Progenitor cell of endocrine pancreas (in vitro differentiated cells): ENCODE results near the gene THOC6. TPM values are rescaled to one million over a fixed set of nuclear protein-coding genes. Genes with fewer than 3 reads are reported as not detected.

Experiments
- DNase-seq: peaks from one replicate; pipeline ENCODE4 v3.0.0; 2021; ENCODE audit warnings: low spot score; ENCODE audit not compliant: unreplicated experiment
- H3K27ac Mint-ChIP-seq: 2 replicates; pipeline ENCODE4 v1.8.0; 2021; ENCODE audit warnings: mild to moderate bottlenecking, moderate library complexity, mixed read lengths
- H3K27me3 Mint-ChIP-seq: 2 replicates; pipeline ENCODE4 v1.8.0; 2021; ENCODE audit warnings: mixed read lengths
- H3K36me3 Mint-ChIP-seq: 2 replicates; pipeline ENCODE4 v1.8.0; 2022; ENCODE audit warnings: mixed read lengths; ENCODE audit not compliant: insufficient read depth
- H3K4me1 Mint-ChIP-seq: 2 replicates; pipeline ENCODE4 v1.8.0; 2021; ENCODE audit warnings: low read depth, mixed read lengths
- H3K4me3 Mint-ChIP-seq: 2 replicates; pipeline ENCODE4 v1.8.0; 2021; ENCODE audit warnings: low read depth, mild to moderate bottlenecking, moderate library complexity, mixed read lengths
- H3K9me3 Mint-ChIP-seq: 2 replicates; pipeline ENCODE4 v1.8.0; 2021; ENCODE audit warnings: low read depth, mixed read lengths
- total RNA-seq: library from RNA; stranded (reverse); gene quantifications from 2 replicates; pipeline ENCODE4 v1.2.1, GENCODE V29; 2021
- TF ChIP-seq, protein P1 (sequence below): fragments of 200-600 bp; sonication (generic); IDR thresholded peaks from one replicate; pipeline ENCODE4 v1.5.0; 2021; ENCODE audit warnings: antibody characterized with exemption, mild to moderate bottlenecking; ENCODE audit not compliant: unreplicated experiment

THOC6 gene
- total RNA-seq, 1 donor from 2014 or later, result 47.4 TPM

DNA sequence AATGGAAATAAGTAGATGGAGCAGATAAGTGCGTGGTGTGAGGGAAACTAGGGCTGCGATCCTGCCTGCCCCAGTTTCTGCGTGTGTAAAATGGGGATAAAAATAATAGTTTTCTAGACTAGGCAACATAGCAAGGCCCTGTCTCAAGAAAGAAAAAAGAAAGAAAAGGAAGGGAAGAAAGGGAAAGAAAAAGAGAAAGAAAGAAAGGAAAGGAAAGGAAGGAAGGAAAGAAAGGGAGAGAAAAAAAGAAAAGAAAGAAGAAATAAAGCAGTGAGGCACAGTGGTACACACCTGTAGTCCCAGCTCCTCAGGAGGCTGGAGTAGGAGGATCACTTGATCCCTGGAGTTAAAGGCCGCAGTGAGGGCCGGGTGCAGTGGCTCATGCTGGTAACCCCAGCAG, 41.4 kb upstream of the THOC6 start:
- Mint-ChIP-seq H3K9me3 (no peaks in the 10 kb centered on the region), H3K4me1 (peaks cover 15% of the 10 kb centered on the region), H3K27me3 (peaks cover 6% of the 10 kb centered on the region), H3K4me3 (no peak overlapping the region), H3K27ac (no peak overlapping the region), H3K36me3 (no peaks in the 10 kb centered on the region)
- TF ChIP-seq, protein P1, sequence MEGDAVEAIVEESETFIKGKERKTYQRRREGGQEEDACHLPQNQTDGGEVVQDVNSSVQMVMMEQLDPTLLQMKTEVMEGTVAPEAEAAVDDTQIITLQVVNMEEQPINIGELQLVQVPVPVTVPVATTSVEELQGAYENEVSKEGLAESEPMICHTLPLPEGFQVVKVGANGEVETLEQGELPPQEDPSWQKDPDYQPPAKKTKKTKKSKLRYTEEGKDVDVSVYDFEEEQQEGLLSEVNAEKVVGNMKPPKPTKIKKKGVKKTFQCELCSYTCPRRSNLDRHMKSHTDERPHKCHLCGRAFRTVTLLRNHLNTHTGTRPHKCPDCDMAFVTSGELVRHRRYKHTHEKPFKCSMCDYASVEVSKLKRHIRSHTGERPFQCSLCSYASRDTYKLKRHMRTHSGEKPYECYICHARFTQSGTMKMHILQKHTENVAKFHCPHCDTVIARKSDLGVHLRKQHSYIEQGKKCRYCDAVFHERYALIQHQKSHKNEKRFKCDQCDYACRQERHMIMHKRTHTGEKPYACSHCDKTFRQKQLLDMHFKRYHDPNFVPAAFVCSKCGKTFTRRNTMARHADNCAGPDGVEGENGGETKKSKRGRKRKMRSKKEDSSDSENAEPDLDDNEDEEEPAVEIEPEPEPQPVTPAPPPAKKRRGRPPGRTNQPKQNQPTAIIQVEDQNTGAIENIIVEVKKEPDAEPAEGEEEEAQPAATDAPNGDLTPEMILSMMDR, result no peak
- DNase-seq, result no peak

GRCh38 chr16:2983706-2984136, 40.1 kb upstream of the THOC6 start:
- H3K27ac Mint-ChIP-seq, result peak overlapping the region; percentile 84
- no peaks in the 10 kb centered on the region for H3K36me3 Mint-ChIP-seq
- H3K9me3 Mint-ChIP-seq, result no peaks in the 10 kb centered on the region
- H3K4me3 Mint-ChIP-seq, result no peak overlapping the region
- peaks cover 6% of the 10 kb centered on the region for H3K27me3 Mint-ChIP-seq
- peak; percentile 81 for DNase-seq
- peaks cover 15% of the 10 kb centered on the region for H3K4me1 Mint-ChIP-seq
- TF ChIP-seq, protein P1, result peak; percentile 91

- no peak overlapping the region for H3K4me3 Mint-ChIP-seq
- no peaks in the 10 kb centered on the region for H3K9me3 Mint-ChIP-seq
- peaks cover 16% of the 10 kb centered on the region for H3K4me1 Mint-ChIP-seq
- DNase-seq, result no peak
- H3K36me3 Mint-ChIP-seq, result no peaks in the 10 kb centered on the region
- H3K27ac Mint-ChIP-seq, result no peak overlapping the region
- peaks cover 6% of the 10 kb centered on the region for H3K27me3 Mint-ChIP-seq
- TF ChIP-seq, protein P1, result no peak
These were observed 38.4 kb upstream of the THOC6 start for GRCh38 chr16:2985462-2985861.

- H3K9me3 Mint-ChIP-seq, result no peaks in the 10 kb centered on the region
- H3K27ac Mint-ChIP-seq, result no peak overlapping the region
- H3K4me1 Mint-ChIP-seq, result peaks cover 16% of the 10 kb centered on the region
- DNase-seq, result no peak
- TF ChIP-seq, protein P1, result no peak
- no peaks in the 10 kb centered on the region for H3K36me3 Mint-ChIP-seq
- H3K27me3 Mint-ChIP-seq, result peaks cover 6% of the 10 kb centered on the region
- no peak overlapping the region for H3K4me3 Mint-ChIP-seq
These were observed 37.9 kb upstream of the THOC6 start for GRCh38 chr16:2985893-2986355.

DNA sequence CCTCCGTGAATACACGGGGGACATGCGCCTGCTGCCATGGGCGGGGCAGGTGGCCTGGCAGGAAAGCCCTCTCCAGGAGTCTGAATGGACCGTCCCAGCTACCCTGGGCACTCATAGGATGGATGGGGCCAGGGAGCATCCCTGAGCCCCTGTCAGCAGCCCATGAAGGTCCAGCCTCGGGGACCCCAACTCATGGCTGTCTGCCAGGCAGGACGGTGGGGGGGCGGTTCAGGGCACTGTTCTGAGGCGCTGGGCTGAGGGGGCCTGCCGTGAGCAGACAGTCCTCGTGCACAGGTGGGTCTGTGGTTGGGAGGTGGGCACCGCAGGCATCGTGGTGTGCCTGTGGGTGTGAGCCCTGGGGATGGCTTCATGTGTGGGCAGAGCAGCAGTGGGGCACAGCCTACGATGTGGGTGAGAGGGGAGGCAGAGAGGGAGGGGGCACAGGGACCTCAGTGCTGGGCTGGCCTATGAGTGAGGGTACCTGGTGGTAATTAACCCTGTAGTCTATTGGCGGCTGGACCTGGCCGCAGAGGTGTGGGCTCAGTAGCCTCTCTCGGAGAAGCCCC, 37.1 kb upstream of the THOC6 start:
- TF ChIP-seq, protein P1, result no peak
- Mint-ChIP-seq H3K27me3 (peaks cover 6% of the 10 kb centered on the region), H3K4me3 (no peak overlapping the region), H3K4me1 (peaks cover 10% of the 10 kb centered on the region), H3K36me3 (no peaks in the 10 kb centered on the region), H3K9me3 (no peaks in the 10 kb centered on the region), H3K27ac (no peak overlapping the region)
- DNase-seq, result no peak
